Thymus (tissue), 11 donors: ENCODE data around the gene PLS1. TPM values are rescaled to one million over a fixed set of nuclear protein-coding genes. Genes with fewer than 3 reads are reported as not detected.
"Not testable (repeated sequence)": the region's sequence is repeated elsewhere in the genome, so short reads cannot be mapped to it uniquely, and the experiment has no call there.

Source experiments
- DNase-seq, 9 donors: peaks; one replicate each; pipeline ENCODE4 v3.0.0-alpha.2; 2013; ENCODE audit warnings: low spot score in 9 of 9, low read depth in 6 of 9, missing footprints in 1 of 9
- H3K27ac ChIP-seq, 2 donors: one replicate each; pipeline ENCODE4 v1.5.1; 2013; ENCODE audit warnings: control low read depth in 1 of 2, low read depth in 1 of 2, low read length in 1 of 2, mild to moderate bottlenecking in 1 of 2, moderate library complexity in 1 of 2
- H3K27me3 ChIP-seq, 2 donors: one replicate each; pipeline ENCODE4 v1.5.1; 2013; ENCODE audit warnings: low read length in 1 of 2; ENCODE audit not compliant: control insufficient read depth in 2 of 2, insufficient read depth in 1 of 2
- H3K36me3 ChIP-seq, 2 donors: one replicate each; pipeline ENCODE4 v1.5.1; 2013; ENCODE audit warnings: low read length in 1 of 2, mild to moderate bottlenecking in 1 of 2, moderate library complexity in 1 of 2; ENCODE audit not compliant: control insufficient read depth in 2 of 2, insufficient read depth in 2 of 2
- H3K4me1 ChIP-seq, 2 donors: one replicate each; pipeline ENCODE4 v1.5.1; 2013; ENCODE audit warnings: low read length in 2 of 2; ENCODE audit not compliant: control insufficient read depth in 2 of 2, insufficient read depth in 2 of 2
- H3K4me3 ChIP-seq, 2 donors: one replicate each; pipeline ENCODE4 v1.5.1; 2013; ENCODE audit warnings: low read length in 2 of 2, control low read depth in 1 of 2, mild to moderate bottlenecking in 1 of 2
- H3K9me3 ChIP-seq, 2 donors: one replicate each; pipeline ENCODE4 v1.5.1; 2013; ENCODE audit warnings: low read length in 1 of 2, mild to moderate bottlenecking in 1 of 2; ENCODE audit not compliant: control insufficient read depth in 2 of 2, insufficient read depth in 1 of 2
- WGBS: extraction: QIAGEN DNeasy Blood & Tissue Kit; methylation state at CpG from one replicate; pipeline ENCODE4 v1.1.7; 2013; 5-methylcytosine and 5-hydroxymethylcytosine counted together
- polyA plus RNA-seq: library from polyadenylated mRNA; stranded (reverse); fragments of 200-250 nt; gene quantifications from one replicate; pipeline ENCODE4 v1.2.3, GENCODE V29; 2013
- total RNA-seq: library from RNA; stranded (reverse); fragments of 120-200 nt; gene quantifications from one replicate; pipeline ENCODE4 v1.2.4, GENCODE V29; 2013
- donor health status: healthy.

The PLS1 gene
- total and polyA plus RNA-seq, 2 donors: 2.0 to 9.2 TPM

DNA sequence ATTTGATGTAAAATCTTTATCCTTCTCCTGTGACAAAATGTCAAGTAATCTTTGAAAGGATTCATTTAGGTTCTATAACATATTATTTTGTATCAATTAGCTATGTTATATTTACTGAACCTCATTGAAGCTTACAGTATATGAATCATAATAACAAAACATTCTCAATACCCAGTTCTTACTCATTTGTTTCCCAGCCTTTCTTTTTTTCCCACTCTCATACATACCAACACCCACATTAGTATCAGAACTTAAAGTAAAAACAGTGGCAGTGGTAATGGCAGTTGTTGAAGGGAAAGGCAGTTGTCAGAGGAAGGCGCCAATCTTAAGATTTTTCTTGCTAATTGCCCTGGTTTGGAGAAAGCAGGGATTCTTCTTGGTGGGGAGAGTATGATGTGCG is 94.4 kb downstream of the PLS1 start:
- no peak for DNase-seq
- WGBS: 96% methylated on average over 2 of the region's 2 CpGs
- Histone ChIP-seq H3K4me1 (no peaks in the 10 kb centered on the region), H3K27ac (no peak overlapping the region), H3K9me3 (no peaks in the 10 kb centered on the region), H3K36me3 (peaks cover 0 to 8% of the 10 kb centered on the region in 2 donors), H3K4me3 (no peak overlapping the region), H3K27me3 (no peaks in the 10 kb centered on the region)

DNA sequence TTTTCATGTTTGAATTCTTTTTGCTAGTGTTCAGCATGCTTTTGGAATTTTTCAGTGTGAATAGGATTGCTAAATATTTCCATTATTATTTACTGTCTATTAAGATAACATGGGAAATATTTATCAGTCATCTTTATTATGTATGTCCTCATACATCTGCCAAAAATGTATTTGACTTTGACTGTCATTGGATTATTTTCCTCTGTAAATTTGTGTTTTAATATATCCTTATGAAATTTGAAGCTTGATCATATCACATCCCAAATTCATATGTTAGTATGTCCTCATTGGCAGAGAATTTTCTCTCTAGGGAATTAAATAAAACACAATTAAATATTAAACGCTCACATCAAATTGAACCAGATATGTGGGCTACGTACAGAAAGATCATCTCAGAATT is 95.3 kb downstream of the PLS1 start:
- H3K4me3 ChIP-seq: no peak overlapping the region
- no peaks in the 10 kb centered on the region for H3K9me3 ChIP-seq
- no peaks in the 10 kb centered on the region for H3K4me1 ChIP-seq
- WGBS: 97% methylated on average over 2 of the region's 2 CpGs
- peaks cover 0 to 5% of the 10 kb centered on the region in 2 donors for H3K36me3 ChIP-seq
- no peak for DNase-seq
- no peaks in the 10 kb centered on the region for H3K27me3 ChIP-seq
- no peak overlapping the region for H3K27ac ChIP-seq

DNA sequence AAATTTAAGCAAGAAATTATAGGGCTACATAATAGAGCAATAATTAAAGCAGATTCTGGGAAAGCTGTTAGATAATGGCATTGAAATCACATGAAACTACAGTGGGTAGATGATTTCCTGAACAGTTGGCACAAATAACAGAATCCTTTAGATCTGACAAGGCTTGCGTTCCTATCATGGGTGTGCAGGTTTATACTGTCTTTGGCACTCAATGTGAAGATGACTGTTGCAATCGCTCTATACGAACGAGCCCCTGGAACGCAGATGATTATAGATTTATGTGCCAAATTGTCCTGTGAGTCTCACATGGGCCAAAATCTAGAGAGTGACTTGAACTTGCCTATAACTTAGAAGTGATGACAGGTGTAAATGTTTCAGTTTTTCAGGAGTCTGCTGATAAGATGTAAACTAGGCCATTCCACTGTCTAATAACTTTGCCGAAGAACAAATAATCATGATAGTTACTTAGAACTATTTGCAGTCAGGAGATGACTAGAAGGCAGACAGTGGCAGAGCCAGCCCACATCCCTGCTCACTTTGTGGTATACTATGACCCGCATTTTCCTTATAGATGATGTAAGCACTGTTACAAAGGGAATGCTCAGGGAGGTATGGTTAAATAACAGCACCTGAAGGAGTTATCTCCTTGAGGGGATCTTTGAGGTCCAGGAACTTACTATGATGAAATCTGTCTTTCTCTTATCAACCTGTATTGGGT is 97.1 kb downstream of the PLS1 start:
- no peak for DNase-seq
- Histone ChIP-seq H3K4me3 (no peak overlapping the region), H3K9me3 (no peaks in the 10 kb centered on the region), H3K27me3 (no peaks in the 10 kb centered on the region), H3K4me1 (no peaks in the 10 kb centered on the region), H3K36me3 (no peaks in the 10 kb centered on the region), H3K27ac (no peak overlapping the region)
- WGBS: 91% methylated on average over 7 of the region's 7 CpGs

DNA sequence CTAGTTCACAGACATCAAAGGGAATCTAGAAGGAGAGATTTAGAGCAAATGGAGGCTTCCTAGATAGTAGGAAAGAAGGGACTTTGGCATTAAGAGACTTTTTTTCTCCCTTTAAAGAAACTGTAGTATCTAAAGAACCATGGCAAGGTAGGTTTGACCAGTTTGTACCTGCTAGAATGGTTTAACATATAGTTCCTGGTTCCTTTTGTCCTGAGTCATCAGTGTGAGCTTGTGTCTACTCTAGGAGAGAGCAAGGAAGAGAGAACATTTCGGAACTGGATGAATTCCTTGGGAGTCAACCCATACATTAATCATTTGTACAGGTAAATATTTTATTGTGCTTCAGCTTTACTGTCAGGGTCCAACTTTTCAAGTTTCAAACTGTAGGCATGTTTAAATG is 98.0 kb downstream of the PLS1 start:
- Histone ChIP-seq H3K27ac (no peak overlapping the region), H3K27me3 (no peaks in the 10 kb centered on the region), H3K9me3 (no peaks in the 10 kb centered on the region), H3K4me3 (no peak overlapping the region), H3K36me3 (no peaks in the 10 kb centered on the region), H3K4me1 (no peaks in the 10 kb centered on the region)
- 97% methylated on average over 1 of the region's 1 CpG for WGBS
- DNase-seq: no peak

DNA sequence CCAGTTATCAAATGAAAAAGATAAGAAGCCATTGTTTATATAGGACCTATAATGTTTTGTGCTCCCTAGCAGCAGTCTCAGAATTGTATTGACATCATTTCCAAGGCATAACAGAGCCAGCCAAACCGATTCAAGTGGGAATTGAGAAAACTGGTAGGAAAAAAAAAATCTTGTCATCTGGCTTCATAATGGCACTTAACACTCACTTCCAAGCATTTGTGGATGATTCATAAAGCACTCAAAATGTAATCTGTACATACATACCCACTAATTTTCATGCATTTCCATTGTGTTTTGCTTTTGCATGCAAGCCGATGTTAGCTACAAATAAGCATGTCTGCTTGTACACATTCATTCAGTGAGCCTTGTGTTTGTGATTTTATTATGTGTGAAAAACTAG is 109.0 kb downstream of the PLS1 start:
- no peak for DNase-seq
- no peak overlapping the region for H3K4me3 ChIP-seq
- no peaks in the 10 kb centered on the region for H3K9me3 ChIP-seq
- H3K27ac ChIP-seq: no peak overlapping the region
- H3K27me3 ChIP-seq: no peaks in the 10 kb centered on the region
- H3K36me3 ChIP-seq: no peaks in the 10 kb centered on the region
- WGBS: 95% methylated on average over 2 of the region's 2 CpGs
- no peaks in the 10 kb centered on the region for H3K4me1 ChIP-seq

DNA sequence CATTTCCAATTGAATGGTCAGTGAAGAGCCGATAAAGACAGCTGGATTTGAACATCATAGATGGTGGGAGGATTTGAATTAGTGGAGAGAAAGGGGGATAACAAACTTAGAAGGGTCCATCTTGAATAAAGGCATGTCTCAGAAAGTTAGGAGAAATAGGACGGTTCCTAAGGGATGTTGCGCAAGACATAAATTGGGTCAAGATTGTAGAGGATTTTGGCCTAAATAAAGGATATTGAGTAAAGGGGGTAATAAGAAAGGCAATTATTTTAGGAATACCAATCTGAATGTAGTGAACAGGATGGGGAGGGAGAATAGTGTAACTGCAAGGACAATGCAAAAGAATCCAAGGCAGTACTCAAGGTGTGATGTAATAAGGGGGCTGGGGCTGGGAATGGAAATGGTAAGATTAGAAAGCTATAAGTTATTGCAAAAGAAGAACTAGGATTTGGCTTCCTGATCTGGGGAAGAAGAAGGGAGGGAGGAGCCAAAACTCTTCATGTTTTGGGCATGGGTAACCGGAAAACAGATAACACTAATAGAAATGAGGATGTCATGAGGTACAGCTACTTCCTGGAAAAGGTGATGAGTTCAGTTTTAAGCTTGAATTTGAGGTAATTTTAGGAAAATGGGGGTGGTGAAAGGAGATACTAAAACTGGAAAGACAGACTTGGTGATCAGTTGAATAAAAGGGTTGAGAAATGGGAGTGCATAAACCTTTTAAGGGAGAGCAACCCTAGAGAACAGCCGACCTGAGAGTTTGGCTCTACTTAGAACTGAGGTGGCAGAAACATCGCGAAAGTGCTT is 110.3 kb downstream of the PLS1 start:
- Histone ChIP-seq H3K27me3 (no peaks in the 10 kb centered on the region), H3K4me3 (no peak overlapping the region), H3K36me3 (no peaks in the 10 kb centered on the region), H3K9me3 (no peaks in the 10 kb centered on the region), H3K4me1 (no peaks in the 10 kb centered on the region), H3K27ac (no peak overlapping the region)
- no peak for DNase-seq
- 91% methylated on average over 7 of the region's 7 CpGs for WGBS

DNA sequence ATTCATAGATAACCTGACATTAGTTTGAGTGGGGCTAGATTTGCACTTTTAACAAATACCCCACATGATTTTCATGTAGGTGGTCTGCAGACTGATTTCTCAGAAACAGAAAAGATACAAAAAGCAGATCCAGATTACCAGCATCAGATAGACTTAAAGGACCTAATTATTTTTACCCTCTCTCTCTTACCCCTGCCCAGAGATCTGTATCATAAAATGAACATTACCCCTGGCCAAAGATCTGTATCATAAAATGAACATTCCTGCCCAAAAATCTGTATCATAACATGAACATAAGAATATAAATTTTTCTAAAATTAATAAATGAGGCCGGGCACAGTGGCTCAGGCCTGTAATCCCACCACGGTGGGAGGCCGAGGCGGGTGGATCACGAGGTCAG is 113.0 kb downstream of the PLS1 start:
- H3K9me3 ChIP-seq: no peaks in the 10 kb centered on the region
- H3K27ac ChIP-seq: no peak overlapping the region
- H3K27me3 ChIP-seq: no peaks in the 10 kb centered on the region
- 98% methylated on average over 5 of the region's 5 CpGs for WGBS
- H3K4me1 ChIP-seq: no peaks in the 10 kb centered on the region
- H3K4me3 ChIP-seq: no peak overlapping the region
- no peaks in the 10 kb centered on the region for H3K36me3 ChIP-seq
- no peak for DNase-seq

DNA sequence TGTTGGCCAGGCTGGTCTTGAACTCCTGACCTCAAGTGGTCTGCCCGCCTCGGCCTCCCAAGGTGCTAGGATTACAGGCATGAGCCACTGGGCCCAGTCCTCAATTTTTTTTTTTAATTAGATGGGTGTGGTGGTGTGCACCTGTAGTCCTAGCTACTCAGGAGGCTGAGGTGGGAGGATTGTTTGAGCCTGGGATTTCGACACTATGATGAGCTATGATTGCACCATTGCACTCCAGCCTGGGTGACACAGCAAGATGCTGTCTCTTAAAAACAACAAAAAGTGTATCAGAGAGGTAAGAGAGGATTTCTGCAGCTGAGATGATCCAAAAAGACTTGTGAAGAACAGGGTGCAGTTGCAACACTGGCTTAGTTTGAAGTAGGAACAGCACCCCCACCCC is 118.7 kb downstream of the PLS1 start:
- 98% methylated on average over 3 of the region's 3 CpGs for WGBS
- H3K36me3 ChIP-seq, H3K4me3 ChIP-seq, H3K9me3 ChIP-seq, H3K4me1 ChIP-seq, H3K27ac ChIP-seq, DNase-seq, H3K27me3 ChIP-seq: not testable (repeated sequence)

DNA sequence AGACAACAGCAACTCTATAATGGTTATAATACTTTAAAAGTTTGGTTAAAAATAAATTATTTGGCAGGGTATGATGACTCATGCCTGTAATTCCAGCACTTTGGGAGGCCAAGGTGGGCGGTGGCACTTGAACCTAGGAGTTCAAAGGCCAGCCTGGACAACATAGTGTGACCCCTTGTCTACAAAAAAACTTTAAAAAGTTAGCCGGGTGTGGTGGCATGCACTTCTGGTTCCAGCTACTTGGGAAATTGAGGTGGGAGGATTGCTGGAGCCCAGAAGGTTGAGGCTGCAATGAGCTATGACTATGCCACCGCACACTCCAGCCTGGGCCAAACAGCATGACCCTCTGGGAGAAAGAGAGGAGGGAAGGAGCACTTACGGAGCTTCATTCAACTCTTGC is 119.9 kb downstream of the PLS1 start:
- no peak overlapping the region for H3K27ac ChIP-seq
- H3K27me3 ChIP-seq: no peaks in the 10 kb centered on the region
- H3K4me1 ChIP-seq: no peaks in the 10 kb centered on the region
- DNase-seq: no peak
- H3K4me3 ChIP-seq: no peak overlapping the region
- H3K9me3 ChIP-seq: no peaks in the 10 kb centered on the region
- H3K36me3 ChIP-seq: no peaks in the 10 kb centered on the region
- over 99% methylated on average over 4 of the region's 4 CpGs for WGBS
